Neuron (in vitro differentiated cells): ENCODE results near the gene ZNF8.

Experiments
- H2AFZ ChIP-seq: one replicate; pipeline ENCODE4 v1.6.1; 2013; ENCODE audit warnings: low read depth, mild to moderate bottlenecking, inconsistent platforms, low read length, moderate library complexity
- H3K27me3 ChIP-seq: one replicate; pipeline ENCODE4 v1.6.1; 2013; ENCODE audit warnings: low read length; ENCODE audit not compliant: insufficient read depth
- H3K36me3 ChIP-seq: one replicate; pipeline ENCODE4 v1.6.1; 2013; ENCODE audit warnings: low read length; ENCODE audit not compliant: insufficient read depth
- H3K4me1 ChIP-seq: one replicate; pipeline ENCODE4 v1.6.1; 2013; ENCODE audit warnings: low read length; ENCODE audit not compliant: insufficient read depth
- H3K4me3 ChIP-seq: 2 replicates; pipeline ENCODE4 v1.5.1; 2013; ENCODE audit warnings: mild to moderate bottlenecking, low read length, moderate library complexity
- H3K9me3 ChIP-seq: one replicate; pipeline ENCODE4 v1.6.1; 2013; ENCODE audit warnings: low read length

ZNF8 gene

DNA sequence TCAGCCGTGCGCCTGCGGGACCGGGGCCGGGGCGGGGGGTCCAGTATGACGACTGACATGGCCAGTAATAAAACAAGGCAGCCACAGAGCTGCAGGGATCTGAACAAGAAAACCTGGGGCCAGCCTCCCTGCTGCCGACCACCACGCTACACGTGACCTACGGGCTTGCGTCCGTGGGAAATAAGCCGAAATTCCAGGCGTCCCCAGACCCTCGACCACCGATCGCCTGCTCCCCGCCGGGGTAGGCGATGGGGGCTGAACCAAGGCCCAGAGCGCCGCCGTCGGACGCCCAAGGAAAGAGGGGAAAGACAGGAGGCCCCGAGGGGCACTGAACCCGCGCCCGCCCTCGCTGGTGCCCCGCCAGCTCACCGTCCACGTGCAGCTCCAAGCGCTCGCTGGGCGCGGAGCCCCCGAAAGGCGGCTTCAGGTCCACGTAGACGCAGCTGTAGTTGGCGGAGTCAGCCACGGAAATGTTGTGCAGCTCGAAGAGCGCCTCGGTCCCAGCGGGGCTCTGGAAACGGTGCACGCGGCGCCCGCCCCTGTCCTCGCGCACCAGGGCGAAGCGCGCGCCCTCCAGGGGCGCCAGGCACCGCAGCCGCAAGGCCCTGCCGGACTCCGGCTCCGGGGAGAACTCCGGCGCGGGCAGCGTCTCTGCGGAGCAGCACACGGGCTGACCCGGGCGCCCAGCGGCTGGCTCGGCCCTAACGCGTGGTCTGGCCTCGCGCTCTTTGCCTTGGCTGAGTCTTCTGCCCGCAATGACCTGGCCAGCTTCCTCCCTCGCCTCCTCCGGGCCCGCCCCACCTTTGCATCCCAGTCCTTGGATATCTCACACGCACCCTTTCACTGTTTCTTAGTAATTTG, 71.5 kb downstream of the ZNF8 start:
- no peak overlapping the region for H2AFZ ChIP-seq
- peaks cover 4% of the 10 kb centered on the region for H3K9me3 ChIP-seq
- H3K36me3 ChIP-seq = peaks cover 6% of the 10 kb centered on the region
- peaks cover 5% of the 10 kb centered on the region for H3K4me1 ChIP-seq
- H3K4me3 ChIP-seq = no peak overlapping the region
- H3K27me3 ChIP-seq = no peaks in the 10 kb centered on the region

DNA sequence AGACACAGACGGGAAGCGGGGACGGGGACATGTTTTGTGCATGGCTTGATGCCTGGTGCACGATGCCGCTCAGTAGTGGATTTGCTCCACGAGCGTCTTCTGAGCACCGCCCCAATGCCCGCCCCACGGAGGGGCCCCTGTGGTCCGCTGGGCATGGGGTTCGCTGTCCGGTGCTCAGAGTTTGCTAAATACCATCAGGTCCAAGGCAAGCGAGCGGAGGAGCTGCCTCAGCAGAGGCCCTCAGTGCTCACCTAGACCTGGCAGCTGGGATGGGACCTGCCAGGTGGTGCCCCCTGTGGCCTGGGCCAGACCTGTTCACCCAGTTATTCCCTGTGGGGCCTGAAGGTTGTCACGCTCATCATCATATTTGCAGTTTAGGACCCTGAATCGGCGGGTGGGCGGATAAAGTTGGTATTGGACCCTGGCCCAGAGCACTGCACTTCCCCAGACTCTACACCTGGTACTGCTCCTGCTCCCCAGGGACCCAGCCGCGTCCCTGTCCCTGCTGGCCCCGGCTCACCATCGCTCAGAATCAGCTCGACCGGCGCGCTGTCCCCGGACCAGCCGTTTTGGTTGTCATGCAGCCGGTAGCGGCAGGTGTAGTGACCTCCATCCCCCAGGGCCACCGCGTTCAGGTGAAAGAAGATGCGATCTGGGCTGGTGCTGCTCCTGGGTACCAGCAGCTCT, 72.3 kb downstream of the ZNF8 start:
- Histone ChIP-seq H3K9me3 (peaks cover 4% of the 10 kb centered on the region), H2AFZ (no peak overlapping the region), H3K4me1 (peaks cover 5% of the 10 kb centered on the region), H3K4me3 (no peak overlapping the region), H3K36me3 (peaks cover 12% of the 10 kb centered on the region), H3K27me3 (no peaks in the 10 kb centered on the region)

DNA sequence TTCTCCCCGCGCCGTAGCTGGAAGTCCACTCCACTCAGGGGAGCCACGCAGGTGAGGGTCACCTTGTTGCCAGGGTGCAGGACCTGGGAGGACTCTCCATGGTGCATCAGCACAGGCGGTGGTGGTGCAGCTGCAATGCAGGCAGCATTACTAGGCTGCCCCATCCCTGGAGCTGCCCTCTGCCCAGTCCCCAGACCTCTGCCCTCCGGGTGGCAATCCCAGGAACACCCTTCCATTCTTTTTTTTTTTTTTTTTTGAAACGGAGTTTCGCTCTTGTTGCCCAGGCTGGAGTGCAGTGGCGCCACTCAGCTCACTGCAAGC, 72.8 kb downstream of the ZNF8 start:
- peaks cover 5% of the 10 kb centered on the region for H3K4me1 ChIP-seq
- H3K27me3 ChIP-seq = no peaks in the 10 kb centered on the region
- peaks cover 4% of the 10 kb centered on the region for H3K9me3 ChIP-seq
- no peak overlapping the region for H2AFZ ChIP-seq
- no peak overlapping the region for H3K4me3 ChIP-seq
- H3K36me3 ChIP-seq = peaks cover 17% of the 10 kb centered on the region

DNA sequence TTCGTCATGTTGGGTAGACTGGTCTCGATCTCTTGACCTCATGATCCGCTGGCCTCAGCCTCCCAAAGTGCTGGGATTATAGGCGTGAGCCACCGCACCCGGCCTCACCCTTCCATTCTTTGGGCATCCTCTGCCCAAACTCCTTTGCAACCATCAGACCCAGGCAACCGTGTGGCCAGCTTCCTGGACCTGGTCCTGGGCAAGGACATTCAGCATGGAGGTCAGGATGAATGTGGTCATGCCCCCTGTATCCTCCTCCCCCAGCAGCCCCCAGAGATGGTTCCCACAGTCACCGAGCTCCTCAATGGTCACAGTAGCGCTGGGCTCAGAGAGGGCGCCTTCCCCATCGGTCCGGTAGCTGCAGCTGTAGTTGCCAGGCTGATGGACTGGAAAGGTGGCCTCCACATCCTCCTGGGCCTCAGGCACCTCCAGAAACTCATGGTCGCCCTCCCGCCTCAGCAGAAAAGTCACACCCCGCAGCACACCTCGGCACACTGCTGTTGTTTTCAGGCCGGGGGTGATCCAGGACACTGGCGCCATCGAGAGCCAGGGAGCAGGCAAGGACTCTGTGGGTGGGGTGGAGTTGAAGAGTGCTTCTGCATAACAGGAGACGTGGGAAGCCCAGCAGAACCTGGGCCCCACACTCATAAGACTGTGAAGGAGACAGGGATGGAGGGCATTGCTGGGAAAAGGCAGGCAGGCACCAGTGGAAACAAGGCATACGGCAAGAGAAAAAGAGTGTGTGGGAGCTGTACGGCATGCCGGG, 73.4 kb downstream of the ZNF8 start:
- H3K36me3 ChIP-seq = peaks cover 20% of the 10 kb centered on the region
- H3K4me3 ChIP-seq = no peak overlapping the region
- no peak overlapping the region for H2AFZ ChIP-seq
- peaks cover 4% of the 10 kb centered on the region for H3K9me3 ChIP-seq
- peaks cover 5% of the 10 kb centered on the region for H3K4me1 ChIP-seq
- no peaks in the 10 kb centered on the region for H3K27me3 ChIP-seq
